GM23338 (cell line): Measurements from ENCODE around the gene AMELX. TPM values are rescaled to one million over a fixed set of nuclear protein-coding genes. Genes with fewer than 3 reads are reported as not detected.

ENCODE experiments used
- ATAC-seq: fragments of 200-7000 bp; cut with Tn5 transposase; 3 replicates; pipeline ENCODE4 v1.9.1; 2020
- DNase-seq: peaks from one replicate; pipeline ENCODE4 v3.0.0-alpha.2; 2015; ENCODE audit warnings: low spot score
- H2AFZ ChIP-seq: fragments of 200-600 bp; sonication (generic); 2 replicates; pipeline ENCODE4 v1.8.0; 2016; ENCODE audit warnings: antibody characterized with exemption, mild to moderate bottlenecking, moderate library complexity
- H3F3A ChIP-seq: fragments of 200-600 bp; sonication (generic); replicated peaks from 2 replicates; pipeline ENCODE4 v1.8.0; 2017; ENCODE audit warnings: antibody characterized with exemption, mixed run types, low read depth
- H3K27ac ChIP-seq: fragments of 200-600 bp; sonication (generic); 2 replicates; pipeline ENCODE4 v1.6.1; 2016; ENCODE audit warnings: low read depth
- H3K27me3 ChIP-seq: fragments of 200-600 bp; sonication (generic); 2 replicates; pipeline ENCODE4 v1.8.0; 2016; ENCODE audit warnings: mild to moderate bottlenecking, mixed run types, moderate library complexity; ENCODE audit not compliant: insufficient read depth
- H3K36me3 ChIP-seq: fragments of 200-600 bp; sonication (generic); 2 replicates; pipeline ENCODE4 v1.8.0; 2016; ENCODE audit warnings: mild to moderate bottlenecking; ENCODE audit not compliant: insufficient read depth
- H3K4me1 ChIP-seq: fragments of 200-600 bp; sonication (generic); 2 replicates; pipeline ENCODE4 v1.8.0; 2016; ENCODE audit warnings: mild to moderate bottlenecking, moderate library complexity; ENCODE audit not compliant: insufficient read depth
- H3K4me2 ChIP-seq: fragments of 200-600 bp; sonication (generic); 2 replicates; pipeline ENCODE4 v1.7.1; 2017; ENCODE audit warnings: mixed run types
- H3K4me3 ChIP-seq: fragments of 200-600 bp; sonication (generic); 2 replicates; pipeline ENCODE4 v1.6.1; 2016; ENCODE audit warnings: mixed run types
- H3K79me2 ChIP-seq: fragments of 200-600 bp; sonication (generic); replicated peaks from 2 replicates; pipeline ENCODE4 v1.8.0; 2017; ENCODE audit warnings: mild to moderate bottlenecking; ENCODE audit not compliant: insufficient read depth
- H3K9me2 ChIP-seq: fragments of 200-600 bp; sonication (generic); 2 replicates; pipeline ENCODE4 v1.8.0; 2017; ENCODE audit not compliant: insufficient read depth
- H4K20me1 ChIP-seq: fragments of 200-600 bp; sonication (generic); replicated peaks from 2 replicates; pipeline ENCODE4 v1.8.0; 2017; ENCODE audit warnings: mild to moderate bottlenecking; ENCODE audit not compliant: insufficient read depth
- H3K27ac Mint-ChIP-seq: 2 replicates; pipeline ENCODE4 v1.8.0; 2020; ENCODE audit warnings: inconsistent platforms, mild to moderate bottlenecking, moderate library complexity, mixed read lengths
- H3K27me3 Mint-ChIP-seq: 3 replicates; pipeline ENCODE4 v1.8.0; 2022; ENCODE audit warnings: low read depth, mild to moderate bottlenecking, moderate library complexity, mixed read lengths, inconsistent platforms; ENCODE audit not compliant: insufficient read depth, poor library complexity
- H3K36me3 Mint-ChIP-seq: 3 replicates; pipeline ENCODE4 v1.8.0; 2021; ENCODE audit warnings: low read depth, mild to moderate bottlenecking, inconsistent platforms, moderate library complexity, mixed read lengths
- H3K4me1 Mint-ChIP-seq: 3 replicates; pipeline ENCODE4 v1.8.0; 2020; ENCODE audit warnings: mild to moderate bottlenecking, inconsistent platforms, mixed read lengths
- H3K4me3 Mint-ChIP-seq: 3 replicates; pipeline ENCODE4 v1.8.0; 2021; ENCODE audit warnings: moderate library complexity, mild to moderate bottlenecking, inconsistent platforms, mixed read lengths
- H3K9me3 Mint-ChIP-seq: 3 replicates; pipeline ENCODE4 v1.8.0; 2020; ENCODE audit warnings: moderate library complexity, mild to moderate bottlenecking, inconsistent platforms, mixed read lengths
- CREB1 ChIP-seq: fragments of 250-450 bp; sonication (Bioruptor Pico); IDR thresholded peaks from 2 replicates; pipeline ENCODE4 v1.5.0; 2020; ENCODE audit warnings: low read depth, mild to moderate bottlenecking, moderate library complexity
- ETS1 ChIP-seq: IDR thresholded peaks from 2 replicates; pipeline ENCODE4 v1.6.1; 2016; ENCODE audit warnings: antibody characterized with exemption
- EZH2 ChIP-seq: fragments of 200-600 bp; sonication (generic); IDR thresholded peaks from one replicate; pipeline ENCODE4 v1.8.0; 2017; ENCODE audit warnings: antibody characterized with exemption, mild to moderate bottlenecking, low read depth; ENCODE audit not compliant: unreplicated experiment
- POLR2AphosphoS5 ChIP-seq: IDR thresholded peaks from 2 replicates; pipeline ENCODE4 v1.6.1; 2016; ENCODE audit warnings: antibody characterized with exemption, low read depth
- STAT1 ChIP-seq: IDR thresholded peaks from one replicate; pipeline ENCODE4 v1.6.1; 2016; ENCODE audit warnings: antibody characterized with exemption; ENCODE audit not compliant: unreplicated experiment
- ZNF114 ChIP-seq: fragments of 250-450 bp; sonication (Bioruptor Pico); IDR thresholded peaks from 2 replicates; pipeline ENCODE4 v1.5.0; 2020; ENCODE audit warnings: mild to moderate bottlenecking, moderate library complexity
- ZNF462 ChIP-seq: fragments of 250-450 bp; sonication (Bioruptor Pico); IDR thresholded peaks from 2 replicates; pipeline ENCODE4 v1.5.0; 2020; ENCODE audit warnings: mild to moderate bottlenecking, moderate library complexity
- polyA plus RNA-seq: library from polyadenylated mRNA; unstranded; fragments of >200 nt; fragmentation: Nextera tagmentation; extraction: Ambion mirVana; gene quantifications from 2 replicates; pipeline ENCODE4 v1.2.1, GENCODE V29; 2016
- total RNA-seq: library from RNA; depleted of rRNA; stranded (reverse); fragments of >200 nt; shearing (Covaris generic); gene quantifications from 2 replicates; pipeline ENCODE4 v1.2.3, GENCODE V29; 2014

Gene AMELX
- total and polyA plus RNA-seq, 2 experiments from 2014 or later: not detected

GRCh38 chrX:11265352-11265751, 27.9 kb upstream of the AMELX start (continued):
- TF ChIP-seq ZNF462 (CRISPR knock-in tag): no peak

GRCh38 chrX:11266573-11267003, 26.6 kb upstream of the AMELX start:
- Histone ChIP-seq H3K79me2 (no peaks in the 10 kb centered on the region), H4K20me1 (no peaks in the 10 kb centered on the region), H3K36me3 (no peaks in the 10 kb centered on the region), H3K4me2 (no peak overlapping the region), H2AFZ (no peak overlapping the region), H3K27ac (no peak overlapping the region), H3K9me2 (no peaks in the 10 kb centered on the region), H3F3A (no peaks in the 10 kb centered on the region), H3K27me3 (no peaks in the 10 kb centered on the region), H3K4me3 (no peak overlapping the region), H3K4me1 (no peaks in the 10 kb centered on the region)
- no peaks in the 10 kb centered on the region for H3K36me3 Mint-ChIP-seq
- ATAC-seq (no peak), DNase-seq (no peak)
- peaks cover 8% of the 10 kb centered on the region; the same call in 2 of the 3 replicates for H3K4me1 Mint-ChIP-seq
- no peak overlapping the region for H3K27ac Mint-ChIP-seq
- H3K4me3 Mint-ChIP-seq: no peak overlapping the region
- H3K27me3 Mint-ChIP-seq: peaks cover 3% of the 10 kb centered on the region
- H3K9me3 Mint-ChIP-seq: no peaks in the 10 kb centered on the region; the same call in 2 of the 3 replicates
- no peak for TF ChIP-seq EZH2
- no peak for TF ChIP-seq ZNF114 (CRISPR knock-in tag)
- TF ChIP-seq ZNF462 (CRISPR knock-in tag): no peak
- no peak for TF ChIP-seq POLR2AphosphoS5
- no peak for TF ChIP-seq ETS1
- TF ChIP-seq STAT1: no peak
- no peak for TF ChIP-seq CREB1 (CRISPR knock-in tag)
